Measurements from ENCODE around the gene MIPOL1. TPM values are rescaled to one million over a fixed set of nuclear protein-coding genes. Genes with fewer than 3 reads are reported as not detected.
"Not testable (repeated sequence)": the region's sequence is repeated elsewhere in the genome, so short reads cannot be mapped to it uniquely, and the experiment has no call there.

MIPOL1 gene
- total RNA-seq, 1 experiment from 2014 or later: 10.6 TPM

GRCh38 chr14:37328673-37329072 is 130.9 kb downstream of the MIPOL1 start:
- no peak overlapping the region for H3K4me3 ChIP-seq
- no peak overlapping the region for H3K27ac ChIP-seq
- no peak for DNase-seq
- H3K9me3 ChIP-seq (replicated peaks): no peaks in the 10 kb centered on the region
- no peaks in the 10 kb centered on the region for H3K36me3 ChIP-seq
- H3K4me1 ChIP-seq: no peaks in the 10 kb centered on the region
- H3K27me3 ChIP-seq: no peaks in the 10 kb centered on the region

DNA sequence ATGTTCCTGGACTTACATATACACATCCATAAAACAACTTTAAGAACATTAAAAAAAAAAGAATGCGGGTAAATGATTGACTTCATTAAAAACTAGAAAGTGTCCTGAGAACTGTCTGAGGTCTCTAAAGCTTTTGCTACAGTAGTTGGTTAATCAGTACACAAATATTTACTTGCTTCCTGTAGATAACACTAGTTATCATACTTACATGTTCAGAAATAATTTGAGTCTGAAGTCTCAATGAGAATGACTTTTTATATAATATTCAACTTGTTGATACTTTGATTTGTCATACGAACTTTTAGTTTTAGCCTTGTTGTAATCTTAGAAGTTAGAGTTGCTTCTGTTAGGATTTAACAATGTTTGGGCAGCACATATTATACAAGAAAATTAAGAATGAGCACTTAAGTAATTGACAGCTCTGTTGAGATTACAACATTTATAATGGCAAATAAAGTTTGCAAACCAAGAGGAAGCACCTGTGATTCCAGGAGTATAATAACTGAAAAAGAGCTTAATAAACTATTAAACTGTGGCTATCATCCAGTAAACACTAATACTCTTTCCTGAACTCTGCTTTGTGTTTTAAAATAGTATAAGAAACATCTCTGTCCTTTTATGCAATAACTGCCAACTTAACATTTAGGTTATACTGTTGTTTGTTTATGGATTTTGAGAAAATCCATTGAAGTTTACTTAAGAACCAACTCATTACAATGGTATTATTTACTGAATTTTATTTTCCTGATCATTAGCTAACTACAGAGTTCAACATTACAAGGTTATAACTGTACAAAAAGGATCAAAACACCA is 131.7 kb downstream of the MIPOL1 start:
- Histone ChIP-seq H3K27me3 (no peaks in the 10 kb centered on the region), H3K27ac (no peak overlapping the region), H3K4me1 (no peaks in the 10 kb centered on the region), H3K4me3 (no peak overlapping the region), H3K36me3 (no peaks in the 10 kb centered on the region), H3K9me3 (replicated peaks) (no peaks in the 10 kb centered on the region)
- DNase-seq: no peak

GRCh38 chr14:37330910-37331309 is 133.2 kb downstream of the MIPOL1 start:
- Histone ChIP-seq H3K4me3 (no peak overlapping the region), H3K4me1 (no peaks in the 10 kb centered on the region; the same call in 1 of the 2 replicates), H3K27me3 (no peaks in the 10 kb centered on the region), H3K9me3 (replicated peaks) (no peaks in the 10 kb centered on the region), H3K36me3 (no peaks in the 10 kb centered on the region), H3K27ac (no peak overlapping the region)
- DNase-seq: no peak

GRCh38 chr14:37340353-37340752 is 142.6 kb downstream of the MIPOL1 start:
- no peaks in the 10 kb centered on the region for H3K9me3 ChIP-seq (replicated peaks)
- H3K4me3 ChIP-seq: no peak overlapping the region
- H3K4me1 ChIP-seq: no peaks in the 10 kb centered on the region
- no peak overlapping the region for H3K27ac ChIP-seq
- H3K27me3 ChIP-seq: no peaks in the 10 kb centered on the region
- DNase-seq: no peak
- H3K36me3 ChIP-seq: peaks cover 4% of the 10 kb centered on the region; the same call in 1 of the 2 replicates

GRCh38 chr14:37343307-37344094 is 145.8 kb downstream of the MIPOL1 start:
- Histone ChIP-seq H3K4me1 (no peaks in the 10 kb centered on the region), H3K9me3 (replicated peaks) (no peaks in the 10 kb centered on the region)

GRCh38 chr14:37363661-37364060 is 165.9 kb downstream of the MIPOL1 start:
- Histone ChIP-seq H3K36me3 (no peaks in the 10 kb centered on the region), H3K9me3 (replicated peaks) (no peaks in the 10 kb centered on the region), H3K27me3 (no peaks in the 10 kb centered on the region), H3K27ac (no peak overlapping the region), H3K4me3 (no peak overlapping the region), H3K4me1 (no peaks in the 10 kb centered on the region)
- DNase-seq: no peak

More at GRCh38 chr14:37343307-37344094, 145.8 kb downstream of the MIPOL1 start:
- peaks cover 4% of the 10 kb centered on the region; the same call in 1 of the 2 replicates for H3K36me3 ChIP-seq
- H3K4me3 ChIP-seq: no peak overlapping the region
- DNase-seq: no peak
- H3K27me3 ChIP-seq: no peaks in the 10 kb centered on the region
- H3K27ac ChIP-seq: no peak overlapping the region

- H3K9me3 ChIP-seq (replicated peaks): no peaks in the 10 kb centered on the region
- H3K36me3 ChIP-seq: no peaks in the 10 kb centered on the region
- no peak overlapping the region for H3K4me3 ChIP-seq
- no peaks in the 10 kb centered on the region for H3K4me1 ChIP-seq
- DNase-seq: no peak
- H3K27me3 ChIP-seq: no peaks in the 10 kb centered on the region
- no peak overlapping the region for H3K27ac ChIP-seq
These were observed 171.7 kb downstream of the MIPOL1 start for GRCh38 chr14:37369425-37369824.

DNA sequence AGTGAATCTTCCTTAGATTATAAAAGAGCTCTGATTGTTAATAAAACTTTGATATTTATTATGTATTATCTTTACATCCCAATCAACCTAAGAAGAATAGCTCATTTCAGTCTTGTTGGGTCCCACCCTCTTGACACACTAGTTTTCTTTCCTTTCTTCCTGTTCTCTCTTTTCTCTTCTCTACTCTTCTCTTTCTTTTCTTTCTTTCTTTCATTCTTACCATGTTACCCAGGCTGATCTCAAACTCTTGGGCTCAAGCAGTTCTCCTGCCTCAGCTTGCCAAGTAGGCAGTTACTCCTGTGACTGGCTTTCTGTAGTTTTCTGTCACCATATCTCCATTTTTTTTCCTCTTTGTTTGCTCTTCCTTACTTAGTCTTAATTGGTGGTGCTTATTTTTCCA is 177.8 kb downstream of the MIPOL1 start:
- H3K9me3 ChIP-seq (replicated peaks): no peaks in the 10 kb centered on the region
- H3K36me3 ChIP-seq: no peaks in the 10 kb centered on the region
- no peak overlapping the region for H3K27ac ChIP-seq
- H3K27me3 ChIP-seq: no peaks in the 10 kb centered on the region
- H3K4me3 ChIP-seq: no peak overlapping the region
- no peak for DNase-seq
- no peaks in the 10 kb centered on the region for H3K4me1 ChIP-seq

- no peak for DNase-seq
- H3K36me3 ChIP-seq: no peaks in the 10 kb centered on the region
- H3K4me3 ChIP-seq: no peak overlapping the region
- no peak overlapping the region for H3K27ac ChIP-seq
- no peaks in the 10 kb centered on the region for H3K9me3 ChIP-seq (replicated peaks)
- no peaks in the 10 kb centered on the region for H3K4me1 ChIP-seq
- H3K27me3 ChIP-seq: no peaks in the 10 kb centered on the region
These were observed 179.3 kb downstream of the MIPOL1 start for GRCh38 chr14:37376944-37377609.

DNA sequence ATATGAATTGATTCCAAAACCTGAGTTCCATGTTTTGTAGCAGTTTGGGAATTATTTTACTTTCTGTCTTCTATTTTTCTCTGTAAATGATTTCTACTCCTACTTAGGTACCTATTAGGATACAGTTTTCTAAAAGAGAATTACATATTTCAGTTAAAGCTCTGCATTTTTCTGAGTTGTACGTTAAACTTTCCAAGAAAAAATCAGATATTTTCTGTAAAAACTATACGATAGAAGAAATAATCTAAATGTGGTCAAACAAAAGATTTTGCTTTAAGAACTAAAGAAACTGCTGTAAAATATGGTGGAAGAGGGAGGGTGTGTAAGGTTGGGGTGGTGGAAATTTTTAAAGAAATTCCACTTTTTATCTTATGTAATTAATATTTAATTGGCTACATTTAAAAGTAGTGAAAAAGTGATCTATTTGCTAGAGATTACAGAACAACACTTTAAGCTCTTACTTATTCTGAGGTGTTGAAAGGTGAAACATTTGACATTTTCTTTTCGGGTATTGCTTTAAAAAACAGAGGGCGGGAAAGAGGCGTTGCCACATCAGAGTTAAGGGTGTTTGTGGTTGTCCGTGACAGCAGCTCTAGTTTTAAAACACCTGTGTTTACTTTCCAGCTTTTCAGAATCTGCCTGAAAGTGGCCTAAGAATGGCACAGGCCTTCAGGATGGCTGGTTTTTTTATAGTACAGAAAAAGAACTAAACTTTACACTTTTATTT is 187.3 kb downstream of the MIPOL1 start:
- Histone ChIP-seq H3K27ac (no peak overlapping the region), H3K4me3 (no peak overlapping the region)
- no peak for DNase-seq

DNA sequence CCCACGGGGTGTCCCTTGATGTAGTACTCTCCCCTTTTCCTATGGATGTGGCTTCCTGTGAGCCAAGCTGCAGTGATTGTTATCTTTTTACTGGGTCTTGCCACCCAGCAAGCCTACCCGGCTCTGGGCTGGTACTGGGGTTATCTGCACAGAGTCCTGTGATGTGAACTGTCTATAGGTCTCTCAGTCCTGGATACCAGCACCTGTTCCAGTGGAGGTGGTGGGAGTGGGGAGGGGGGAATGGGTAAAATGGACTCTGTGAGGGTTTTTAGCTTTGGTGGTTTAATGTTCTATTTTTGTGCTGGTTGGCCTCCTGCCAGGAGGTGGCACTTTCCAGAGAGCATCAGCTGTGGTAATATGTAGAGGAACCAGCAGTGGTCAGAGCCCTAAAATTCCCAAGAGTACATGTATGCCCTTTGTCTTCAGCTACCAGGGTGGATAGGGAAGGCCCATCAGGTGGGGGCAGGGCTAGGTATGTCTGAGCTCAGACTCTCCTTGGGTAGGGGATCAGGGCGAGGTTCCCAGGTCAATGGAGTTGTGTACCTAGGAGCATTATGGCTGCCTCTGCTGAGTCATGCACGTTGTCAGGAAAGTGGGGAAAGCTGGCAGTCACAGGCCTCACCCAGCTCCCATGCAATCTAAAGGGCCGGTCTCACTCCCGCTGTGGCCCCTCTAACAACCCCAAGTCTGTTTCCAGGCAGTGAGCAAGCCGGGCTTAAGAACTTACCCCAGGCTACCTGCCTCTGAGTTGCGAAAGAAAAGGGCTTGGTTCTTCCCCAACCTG is 199.6 kb downstream of the MIPOL1 start:
- not testable (repeated sequence) for H3K36me3 ChIP-seq; H3K4me3 ChIP-seq; H3K9me3 ChIP-seq (replicated peaks); H3K4me1 ChIP-seq; H3K27me3 ChIP-seq; H3K27ac ChIP-seq
- peak; percentile 3 to 43 for DNase-seq

More for the DNA sequence above, 187.3 kb downstream of the MIPOL1 start:
- Histone ChIP-seq H3K36me3 (no peaks in the 10 kb centered on the region), H3K4me1 (no peaks in the 10 kb centered on the region; the same call in 1 of the 2 replicates), H3K9me3 (replicated peaks) (no peaks in the 10 kb centered on the region), H3K27me3 (0 out of 2 replicates have a peak, but pooled peaks cover 4% of the 10 kb centered on the region)

DNA sequence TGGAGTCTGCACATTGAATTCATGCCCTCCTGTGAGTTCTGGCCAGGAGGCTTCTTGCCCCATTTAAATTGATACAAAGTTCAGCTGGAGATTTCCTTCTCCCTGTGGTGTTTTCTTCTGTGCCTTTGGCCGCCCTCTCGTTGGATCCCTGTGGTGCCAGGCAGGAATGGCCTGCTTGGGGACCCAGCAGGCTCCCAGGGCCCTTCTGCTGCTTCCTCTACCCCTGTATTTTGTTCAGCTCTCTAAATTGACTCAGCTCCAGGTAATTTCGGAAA is 200.1 kb downstream of the MIPOL1 start:
- Histone ChIP-seq H3K9me3 (replicated peaks) (no peaks in the 10 kb centered on the region), H3K27me3 (no peaks in the 10 kb centered on the region)
- DNase-seq: no peak

GRCh38 chr14:37399517-37399916 is 201.8 kb downstream of the MIPOL1 start:
- no peak overlapping the region for H3K4me3 ChIP-seq
- no peaks in the 10 kb centered on the region for H3K4me1 ChIP-seq
- no peak overlapping the region for H3K27ac ChIP-seq
- H3K27me3 ChIP-seq: no peaks in the 10 kb centered on the region
- H3K36me3 ChIP-seq: no peaks in the 10 kb centered on the region
- DNase-seq: no peak
- H3K9me3 ChIP-seq (replicated peaks): no peaks in the 10 kb centered on the region

More for the DNA sequence above, 200.1 kb downstream of the MIPOL1 start:
- H3K4me3 ChIP-seq: no peak overlapping the region
- H3K4me1 ChIP-seq: no peaks in the 10 kb centered on the region
- no peak overlapping the region for H3K27ac ChIP-seq
- no peaks in the 10 kb centered on the region for H3K36me3 ChIP-seq

DNA sequence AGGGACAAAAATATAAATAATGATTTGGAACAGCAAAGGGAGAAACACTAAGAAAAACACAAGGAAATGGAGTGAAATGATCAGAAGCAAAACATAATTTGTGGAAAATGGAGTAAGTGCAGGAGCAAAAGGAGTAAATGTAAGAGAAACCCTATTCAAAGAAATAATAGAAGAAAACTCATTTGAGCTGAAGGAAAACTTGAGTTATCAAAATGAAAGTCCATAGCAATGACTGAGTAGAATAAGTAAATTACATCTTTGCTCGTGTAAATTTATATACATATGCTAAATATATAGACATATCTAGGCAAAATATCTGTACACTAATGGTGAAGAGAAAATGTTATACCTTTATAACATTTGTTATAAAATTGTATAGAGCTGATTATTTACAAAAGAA is 203.4 kb downstream of the MIPOL1 start:
- no peaks in the 10 kb centered on the region for H3K27me3 ChIP-seq

More for the DNA sequence above, 203.4 kb downstream of the MIPOL1 start:
- Histone ChIP-seq H3K36me3 (no peaks in the 10 kb centered on the region), H3K4me3 (no peak overlapping the region), H3K9me3 (replicated peaks) (no peaks in the 10 kb centered on the region), H3K4me1 (no peaks in the 10 kb centered on the region), H3K27ac (no peak overlapping the region)
- DNase-seq: no peak

All from SJCRH30 (cell line).